T-helper 2 cell (primary cell): ENCODE measurements around the gene VWF.

ENCODE experiments used
- DNase-seq, 5 experiments: peaks; one replicate each; pipeline versions ENCODE4 v3.0.0 to v3.0.0-alpha.2; 2012 to 2022

Gene VWF

GRCh38 chr12:5908251-5908650, 216.2 kb downstream of the VWF start:
- no peak for DNase-seq

GRCh38 chr12:5907807-5908206, 216.7 kb downstream of the VWF start:
- no peak for DNase-seq

- DNase-seq = no peak
Observed at GRCh38 chr12:5905757-5906156, 218.7 kb downstream of the VWF start.

GRCh38 chr12:5904969-5905368, 219.5 kb downstream of the VWF start:
- no peak for DNase-seq

- DNase-seq = no peak
Observed at GRCh38 chr12:5904441-5904840, 220.0 kb downstream of the VWF start.

- no peak for DNase-seq
Observed at GRCh38 chr12:5902736-5903135, 221.7 kb downstream of the VWF start.

GRCh38 chr12:5901416-5901815, 223.1 kb downstream of the VWF start:
- DNase-seq = no peak

GRCh38 chr12:5900533-5901205, 223.8 kb downstream of the VWF start:
- no peak for DNase-seq

- no peak for DNase-seq
Observed at GRCh38 chr12:5900076-5900475, 224.4 kb downstream of the VWF start.

- DNase-seq = no peak
Observed at GRCh38 chr12:5899675-5900074, 224.8 kb downstream of the VWF start.

GRCh38 chr12:5898874-5899273, 225.6 kb downstream of the VWF start:
- no peak for DNase-seq
